BLaER1 (cell line): ENCODE results near the gene CEACAM1.
"Not testable (repeated sequence)": the region's sequence is repeated elsewhere in the genome, so short reads cannot be mapped to it uniquely, and the experiment has no call there.

Experiments used
- H3K27ac ChIP-seq: shearing (Covaris generic); formaldehyde crosslinking; 2 replicates; pipeline ENCODE4 v1.8.1; 2022
- H3K27me3 ChIP-seq: shearing (Covaris generic); formaldehyde crosslinking; 2 replicates; pipeline ENCODE4 v1.8.1; 2022
- H3K36me3 ChIP-seq: shearing (Covaris generic); formaldehyde crosslinking; 2 replicates; pipeline ENCODE4 v1.8.1; 2022
- H3K4me1 ChIP-seq: shearing (Covaris generic); formaldehyde crosslinking; 2 replicates; pipeline ENCODE4 v1.8.1; 2022
- H3K4me2 ChIP-seq: shearing (Covaris generic); formaldehyde crosslinking; 2 replicates; pipeline ENCODE4 v1.8.1; 2022
- H3K4me3 ChIP-seq: shearing (Covaris generic); formaldehyde crosslinking; 2 replicates; pipeline ENCODE4 v1.8.1; 2022
- H3K9ac ChIP-seq: shearing (Covaris generic); formaldehyde crosslinking; 2 replicates; pipeline ENCODE4 v1.8.1; 2022
- H3K9me3 ChIP-seq: shearing (Covaris generic); formaldehyde crosslinking; 2 replicates; pipeline ENCODE4 v1.8.1; 2022
- H4K20me1 ChIP-seq: shearing (Covaris generic); formaldehyde crosslinking; 2 replicates; pipeline ENCODE4 v1.8.1; 2022
- Cebpa-rat ChIP-seq: shearing (Covaris generic); IDR thresholded peaks from 2 replicates; pipeline ENCODE4 v1.8.1; 2022

The CEACAM1 gene

GRCh38 chr19:42468273-42468796, 59.9 kb downstream of the CEACAM1 start:
- H3K9ac ChIP-seq = no peak overlapping the region
- peak overlapping the region; percentile 80 for H3K4me2 ChIP-seq
- H3K4me1 ChIP-seq = peaks cover 85% of the 10 kb centered on the region
- no peaks in the 10 kb centered on the region for H3K9me3 ChIP-seq
- no peaks in the 10 kb centered on the region for H3K27me3 ChIP-seq
- TF ChIP-seq Cebpa-rat = no peak
- H3K27ac ChIP-seq = peak overlapping the region; percentile 57
- H3K4me3 ChIP-seq = no peak overlapping the region
- no peaks in the 10 kb centered on the region for H3K36me3 ChIP-seq
- no peaks in the 10 kb centered on the region for H4K20me1 ChIP-seq

DNA sequence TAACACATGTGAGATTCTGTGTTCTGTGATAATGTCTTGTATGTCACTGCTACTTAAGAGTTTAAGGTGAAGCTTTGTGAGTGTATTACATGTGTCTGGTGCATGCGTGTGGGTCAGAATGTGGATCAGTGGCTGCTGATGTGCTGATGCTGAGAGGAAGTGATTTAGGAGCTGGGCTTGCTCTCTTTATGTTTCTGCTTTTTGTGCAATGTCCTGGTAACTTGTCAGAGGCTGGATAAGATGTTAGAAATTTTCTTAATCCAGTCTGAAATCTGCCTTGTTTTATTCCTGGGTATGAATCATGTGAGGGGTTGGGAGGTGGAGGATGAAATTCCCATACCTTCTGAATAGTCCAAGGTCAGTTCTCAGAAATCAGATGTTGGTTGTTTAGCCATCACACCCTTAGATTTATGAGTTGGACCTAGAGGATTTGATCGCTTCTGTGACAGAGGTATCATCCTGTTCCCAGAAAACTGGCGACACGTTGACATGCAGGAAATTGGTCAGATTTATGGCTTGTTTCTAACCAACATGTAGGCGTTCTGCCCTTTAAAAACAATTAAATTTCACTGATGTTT, 61.0 kb downstream of the CEACAM1 start:
- Histone ChIP-seq H3K9ac (0 out of 2 replicates have a peak overlapping the region, but pooled peaks have one; percentile 3), H3K36me3 (no peaks in the 10 kb centered on the region), H3K27ac (peak overlapping the region; percentile 70; the same call in 1 of the 2 replicates), H3K9me3 (no peaks in the 10 kb centered on the region), H4K20me1 (no peaks in the 10 kb centered on the region), H3K27me3 (no peaks in the 10 kb centered on the region), H3K4me1 (peaks cover 85% of the 10 kb centered on the region), H3K4me3 (no peak overlapping the region), H3K4me2 (peak overlapping the region; percentile 80)
- TF ChIP-seq Cebpa-rat = no peak

- Histone ChIP-seq H3K36me3 (no peaks in the 10 kb centered on the region), H3K4me1 (peaks cover 81% of the 10 kb centered on the region), H3K4me3 (no peak overlapping the region), H3K4me2 (peak overlapping the region; percentile 80), H3K9me3 (no peaks in the 10 kb centered on the region), H3K27me3 (no peaks in the 10 kb centered on the region), H3K9ac (peak overlapping the region; percentile 36; the same call in 1 of the 2 replicates), H4K20me1 (no peaks in the 10 kb centered on the region), H3K27ac (peak overlapping the region; percentile 70)
- no peak for TF ChIP-seq Cebpa-rat
These were observed 61.6 kb downstream of the CEACAM1 start for GRCh38 chr19:42466521-42467182.

DNA sequence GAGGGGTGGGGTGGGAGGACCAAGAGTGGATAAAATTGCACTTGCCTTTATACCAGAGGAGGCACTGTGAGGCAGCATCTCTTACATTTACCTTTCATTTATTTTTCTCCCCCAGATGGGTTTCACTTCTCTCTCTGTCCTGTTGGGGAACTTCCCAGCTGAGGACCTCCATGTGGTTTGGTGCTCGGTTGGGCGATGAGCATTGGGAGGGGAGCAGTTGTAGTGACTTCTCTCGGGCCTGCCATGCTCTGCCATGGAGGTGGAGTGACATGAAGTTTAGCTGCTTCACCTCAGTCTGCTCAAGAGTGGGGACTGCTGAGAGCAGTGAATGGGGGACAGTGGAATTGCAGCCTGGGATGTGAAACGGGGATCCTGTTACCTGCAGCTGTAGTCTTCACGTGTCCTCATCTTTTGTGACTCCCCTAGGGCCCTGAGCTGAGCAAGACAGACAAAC, 62.4 kb downstream of the CEACAM1 start:
- H3K36me3 ChIP-seq = no peaks in the 10 kb centered on the region
- peak overlapping the region; percentile 80 for H3K4me2 ChIP-seq
- peak overlapping the region; percentile 36; the same call in 1 of the 2 replicates for H3K9ac ChIP-seq
- H3K9me3 ChIP-seq = no peaks in the 10 kb centered on the region
- TF ChIP-seq Cebpa-rat = no peak
- no peaks in the 10 kb centered on the region for H3K27me3 ChIP-seq
- no peak overlapping the region for H3K4me3 ChIP-seq
- peaks cover 77% of the 10 kb centered on the region for H3K4me1 ChIP-seq
- H4K20me1 ChIP-seq = no peaks in the 10 kb centered on the region
- H3K27ac ChIP-seq = peak overlapping the region; percentile 70

- H3K9ac ChIP-seq = no peak overlapping the region
- H3K36me3 ChIP-seq = no peaks in the 10 kb centered on the region
- H3K9me3 ChIP-seq = no peaks in the 10 kb centered on the region
- no peaks in the 10 kb centered on the region for H4K20me1 ChIP-seq
- no peaks in the 10 kb centered on the region for H3K27me3 ChIP-seq
- H3K4me1 ChIP-seq = peaks cover 54% of the 10 kb centered on the region
- no peak overlapping the region for H3K4me2 ChIP-seq
- no peak overlapping the region for H3K27ac ChIP-seq
- no peak for TF ChIP-seq Cebpa-rat
- H3K4me3 ChIP-seq = no peak overlapping the region
These were observed 66.5 kb downstream of the CEACAM1 start for GRCh38 chr19:42461700-42462324.

DNA sequence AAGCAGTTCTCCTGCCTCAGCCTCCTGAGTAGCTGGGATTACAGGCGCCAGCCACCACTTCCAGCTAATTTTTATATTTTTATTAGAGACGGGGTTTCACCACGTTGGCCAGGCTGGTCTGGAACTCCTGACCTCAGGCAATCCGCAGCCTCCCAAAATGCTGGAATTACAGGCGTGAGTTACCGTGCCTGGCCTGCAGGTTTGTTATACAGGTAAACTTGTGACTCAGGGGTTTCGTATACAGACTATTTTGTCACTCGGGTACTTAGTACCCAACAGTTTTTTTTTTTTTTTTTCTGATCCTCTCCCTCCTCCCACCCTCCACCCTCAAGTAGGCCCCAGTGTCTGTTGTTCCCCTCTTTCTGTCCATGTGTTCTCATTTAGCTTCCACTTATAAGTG, 67.0 kb downstream of the CEACAM1 start:
- H3K4me1 ChIP-seq = peaks cover 50% of the 10 kb centered on the region
- H3K36me3 ChIP-seq, H3K4me3 ChIP-seq, H3K9me3 ChIP-seq, H4K20me1 ChIP-seq, H3K27ac ChIP-seq, H3K27me3 ChIP-seq, H3K4me2 ChIP-seq, H3K9ac ChIP-seq: not testable (repeated sequence)

- Histone ChIP-seq H3K4me2 (peak overlapping the region; percentile 0; the same call in 1 of the 2 replicates), H3K27ac (no peak overlapping the region), H3K36me3 (no peaks in the 10 kb centered on the region), H3K9ac (no peak overlapping the region), H4K20me1 (no peaks in the 10 kb centered on the region), H3K27me3 (no peaks in the 10 kb centered on the region), H3K9me3 (no peaks in the 10 kb centered on the region), H3K4me3 (no peak overlapping the region), H3K4me1 (peaks cover 50% of the 10 kb centered on the region)
- TF ChIP-seq Cebpa-rat = no peak
These were observed 68.4 kb downstream of the CEACAM1 start for GRCh38 chr19:42459926-42460325.
